AG04449 (cell line): ENCODE measurements around the gene NFIA.

Experiments
- CTCF ChIA-PET: fragments of 350-600 bp; formaldehyde crosslinking; extraction: SDS; loops from one replicate; lab custom pipeline; 2021; ENCODE audit warnings: antibody characterized with exemption; lab: Yijun Ruan, JAX
- POLR2A ChIA-PET: fragments of 400-600, 350-600 bp; formaldehyde crosslinking; extraction: SDS; loops from one replicate; lab custom pipeline; 2020; ENCODE audit warnings: antibody characterized with exemption, inconsistent platforms; lab: Yijun Ruan, JAX
- DNase-seq: peaks from one replicate; pipeline ENCODE4 v3.0.0-alpha.2; 2010; ENCODE audit warnings: low read depth, low spot score
- H3K4me3 ChIP-seq: 2 replicates; pipeline ENCODE4 v1.5.1; 2011; ENCODE audit warnings: low read depth, mild to moderate bottlenecking, control low read depth, low read length
- TF ChIP-seq, protein P1 (sequence below): IDR thresholded peaks from one replicate; pipeline ENCODE4 v1.5.1; 2011; ENCODE audit warnings: mild to moderate bottlenecking, moderate library complexity, low read length, control low read depth, inconsistent platforms; ENCODE audit not compliant: insufficient read depth; ENCODE audit errors: missing control alignments

Gene NFIA

DNA sequence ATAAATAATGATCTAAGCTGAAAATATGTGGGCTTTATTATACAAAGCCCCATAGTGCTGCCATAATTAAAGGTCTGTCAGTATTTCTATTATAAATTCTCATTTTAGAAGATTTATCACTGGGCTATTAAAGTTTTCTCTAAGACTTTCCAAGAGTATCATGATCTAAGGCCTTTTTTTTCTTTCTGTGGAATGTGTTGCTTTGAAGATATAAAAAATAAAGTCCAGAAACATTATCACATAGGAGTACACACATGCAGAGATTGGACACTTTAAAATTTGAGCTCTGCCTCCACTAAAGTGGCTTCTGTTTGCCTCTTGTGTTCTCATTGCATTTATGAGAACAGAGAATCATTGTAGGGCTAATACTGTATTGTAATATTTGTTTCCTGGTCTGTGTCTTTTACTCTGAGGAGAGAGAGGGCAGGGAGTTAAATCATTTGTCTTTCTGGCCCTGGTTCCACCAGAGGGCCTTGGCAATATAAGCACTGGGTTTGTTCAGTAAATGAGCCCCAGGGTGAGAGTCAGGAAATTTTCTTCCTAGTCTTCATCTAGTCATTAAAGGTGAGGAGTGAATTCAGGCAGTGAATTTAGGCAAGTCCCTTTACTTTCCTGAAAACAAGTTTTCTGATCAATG lies 70.2 kb downstream of the NFIA start:
- DNase-seq = no peak
- TF ChIP-seq, protein P1, sequence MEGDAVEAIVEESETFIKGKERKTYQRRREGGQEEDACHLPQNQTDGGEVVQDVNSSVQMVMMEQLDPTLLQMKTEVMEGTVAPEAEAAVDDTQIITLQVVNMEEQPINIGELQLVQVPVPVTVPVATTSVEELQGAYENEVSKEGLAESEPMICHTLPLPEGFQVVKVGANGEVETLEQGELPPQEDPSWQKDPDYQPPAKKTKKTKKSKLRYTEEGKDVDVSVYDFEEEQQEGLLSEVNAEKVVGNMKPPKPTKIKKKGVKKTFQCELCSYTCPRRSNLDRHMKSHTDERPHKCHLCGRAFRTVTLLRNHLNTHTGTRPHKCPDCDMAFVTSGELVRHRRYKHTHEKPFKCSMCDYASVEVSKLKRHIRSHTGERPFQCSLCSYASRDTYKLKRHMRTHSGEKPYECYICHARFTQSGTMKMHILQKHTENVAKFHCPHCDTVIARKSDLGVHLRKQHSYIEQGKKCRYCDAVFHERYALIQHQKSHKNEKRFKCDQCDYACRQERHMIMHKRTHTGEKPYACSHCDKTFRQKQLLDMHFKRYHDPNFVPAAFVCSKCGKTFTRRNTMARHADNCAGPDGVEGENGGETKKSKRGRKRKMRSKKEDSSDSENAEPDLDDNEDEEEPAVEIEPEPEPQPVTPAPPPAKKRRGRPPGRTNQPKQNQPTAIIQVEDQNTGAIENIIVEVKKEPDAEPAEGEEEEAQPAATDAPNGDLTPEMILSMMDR = no peak
- ChIA-PET POLR2A (no interaction called here), CTCF (no interaction called here)
- no peak overlapping the region for H3K4me3 ChIP-seq

GRCh38 chr1:61156576-61157467 lies 74.5 kb downstream of the NFIA start:
- TF ChIP-seq, protein P1 = no peak
- CTCF ChIA-PET = interaction anchor here (0.9 to 2.0 kb wide), 6 partner anchors 13 to 697 kb away, joined by 3 to 8 read pairs (median 4); partner anchors contain the start of gene NFIA
- H3K4me3 ChIP-seq = no peak overlapping the region
- POLR2A ChIA-PET = interaction anchor here (0.7 kb wide), 1 partner anchor 13 kb away, joined by 3 read pairs; no protein-coding TSS in a partner anchor
- DNase-seq = no peak

- TF ChIP-seq, protein P1 = no peak
- ChIA-PET CTCF (interaction anchor here (0.8 to 2.0 kb wide), 6 partner anchors 13 to 696 kb away, joined by 3 to 8 read pairs (median 4); no protein-coding TSS in a partner anchor), POLR2A (no interaction called here)
- DNase-seq = peak; percentile 78
- H3K4me3 ChIP-seq = no peak overlapping the region
These were observed 75.2 kb downstream of the NFIA start for GRCh38 chr1:61157468-61157987.

- DNase-seq = no peak
- ChIA-PET POLR2A (interaction anchor here (0.6 kb wide), 1 partner anchor 31 kb away, joined by 3 read pairs; no protein-coding TSS in a partner anchor), CTCF (interaction anchor here (1.6 kb wide), 1 partner anchor 695 kb away, joined by 5 read pairs; no protein-coding TSS in a partner anchor)
- TF ChIP-seq, protein P1 = no peak
- no peak overlapping the region for H3K4me3 ChIP-seq
These were observed 76.2 kb downstream of the NFIA start for GRCh38 chr1:61158591-61158990.

- CTCF ChIA-PET = interaction anchor here (0.7 kb wide), 1 partner anchor 111 kb away, joined by 3 read pairs; no protein-coding TSS in a partner anchor
- TF ChIP-seq, protein P1 = no peak
- POLR2A ChIA-PET = no interaction called here
- no peak for DNase-seq
- H3K4me3 ChIP-seq = no peak overlapping the region
These were observed 78.2 kb downstream of the NFIA start for GRCh38 chr1:61160526-61160925.
